GM13976 (cell line): ENCODE data around the gene ITGA11.

Source experiments
- DNase-seq: peaks from one replicate; pipeline ENCODE4 v3.0.0; 2012; ENCODE audit warnings: low spot score
- in situ Hi-C: fragments of 300-500 bp; cut with MboI; formaldehyde crosslinking; loops from one replicate; pipeline ENCODE4 v1.12.0; 2022; ENCODE audit warnings: low sequenced_read_pairs, mixed read lengths, inconsistent platforms; ENCODE audit not compliant: unreplicated experiment
- TF ChIP-seq, protein P1 (sequence below): IDR thresholded peaks from 2 replicates; pipeline ENCODE4 v1.5.1; 2012; ENCODE audit warnings: borderline replicate concordance, mild to moderate bottlenecking; ENCODE audit not compliant: insufficient read depth; ENCODE audit errors: extremely low read depth, missing control alignments, control extremely low read depth

Gene ITGA11

DNA sequence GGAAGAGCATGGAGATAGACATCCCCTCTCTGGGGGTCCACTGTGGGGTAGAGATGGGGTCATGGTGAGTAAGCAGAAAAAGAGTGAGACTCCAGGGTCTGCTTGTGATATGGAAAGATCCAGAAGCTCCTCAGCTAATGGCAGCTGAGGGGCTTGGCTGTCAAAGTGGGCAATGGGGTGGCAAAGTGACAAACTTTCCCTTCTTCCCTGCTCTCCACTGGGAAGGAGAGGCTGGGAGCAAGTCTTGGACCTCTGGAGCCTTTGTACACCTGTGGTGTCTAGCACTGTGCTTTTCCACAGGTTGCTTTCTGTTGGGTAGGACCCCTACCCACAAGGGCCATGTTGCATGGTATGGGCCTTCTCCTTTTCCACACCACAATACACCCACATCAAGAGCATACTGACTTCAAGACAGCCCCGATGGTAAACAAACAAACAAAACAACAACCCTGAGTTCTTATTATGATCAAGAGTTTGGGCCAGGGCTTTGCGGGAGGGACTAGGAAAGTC lies 3.5 kb downstream of the ITGA11 start:
- in situ Hi-C loops: no loop called here
- TF ChIP-seq, protein P1, sequence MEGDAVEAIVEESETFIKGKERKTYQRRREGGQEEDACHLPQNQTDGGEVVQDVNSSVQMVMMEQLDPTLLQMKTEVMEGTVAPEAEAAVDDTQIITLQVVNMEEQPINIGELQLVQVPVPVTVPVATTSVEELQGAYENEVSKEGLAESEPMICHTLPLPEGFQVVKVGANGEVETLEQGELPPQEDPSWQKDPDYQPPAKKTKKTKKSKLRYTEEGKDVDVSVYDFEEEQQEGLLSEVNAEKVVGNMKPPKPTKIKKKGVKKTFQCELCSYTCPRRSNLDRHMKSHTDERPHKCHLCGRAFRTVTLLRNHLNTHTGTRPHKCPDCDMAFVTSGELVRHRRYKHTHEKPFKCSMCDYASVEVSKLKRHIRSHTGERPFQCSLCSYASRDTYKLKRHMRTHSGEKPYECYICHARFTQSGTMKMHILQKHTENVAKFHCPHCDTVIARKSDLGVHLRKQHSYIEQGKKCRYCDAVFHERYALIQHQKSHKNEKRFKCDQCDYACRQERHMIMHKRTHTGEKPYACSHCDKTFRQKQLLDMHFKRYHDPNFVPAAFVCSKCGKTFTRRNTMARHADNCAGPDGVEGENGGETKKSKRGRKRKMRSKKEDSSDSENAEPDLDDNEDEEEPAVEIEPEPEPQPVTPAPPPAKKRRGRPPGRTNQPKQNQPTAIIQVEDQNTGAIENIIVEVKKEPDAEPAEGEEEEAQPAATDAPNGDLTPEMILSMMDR: no peak

DNA sequence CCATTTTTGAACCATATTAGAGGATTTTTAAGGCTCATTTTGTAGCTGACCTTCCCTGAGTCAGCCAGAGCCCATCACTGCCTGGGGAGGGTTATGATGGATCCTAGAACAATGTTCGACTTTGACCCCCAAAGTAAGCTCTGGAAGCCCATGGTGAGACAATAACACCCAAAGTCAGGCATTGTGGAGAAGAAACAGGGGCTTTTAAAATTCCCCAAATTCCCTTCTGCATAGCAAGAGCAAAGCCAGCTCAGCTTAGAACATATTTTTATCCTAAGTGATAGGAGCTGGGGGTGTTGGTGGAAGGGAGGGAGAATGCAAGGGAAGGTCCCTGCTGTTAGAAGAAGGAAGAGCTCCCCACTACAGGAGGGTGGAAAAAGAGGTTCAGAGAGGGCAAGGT lies 4.0 kb downstream of the ITGA11 start:
- TF ChIP-seq, protein P1: no peak
- DNase-seq: peak; percentile 6
- in situ Hi-C loops: no loop called here

More for the DNA sequence above, 3.5 kb downstream of the ITGA11 start:
- DNase-seq: peak; percentile 7

DNA sequence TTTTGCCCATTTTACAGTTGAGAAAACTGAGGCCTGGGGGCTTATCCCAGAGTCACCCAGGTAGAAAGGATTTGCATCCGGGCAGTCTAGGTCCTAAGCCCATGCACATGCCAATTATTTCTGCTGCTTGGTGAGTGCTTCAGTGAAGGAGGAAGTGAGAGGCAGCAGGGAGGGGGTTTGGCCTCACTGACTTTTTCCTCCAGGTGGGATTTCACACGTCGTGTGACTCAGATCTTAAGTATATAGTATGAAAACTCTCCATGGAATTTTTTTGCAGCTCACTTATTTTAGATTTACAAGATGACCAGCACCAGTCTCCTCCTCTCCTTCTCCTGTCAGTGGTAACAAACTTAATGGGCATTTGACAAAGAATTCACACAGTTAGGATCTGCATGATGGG lies 4.6 kb downstream of the ITGA11 start:
- in situ Hi-C loops: no loop called here
- TF ChIP-seq, protein P1: no peak
- peak; percentile 31 for DNase-seq

DNA sequence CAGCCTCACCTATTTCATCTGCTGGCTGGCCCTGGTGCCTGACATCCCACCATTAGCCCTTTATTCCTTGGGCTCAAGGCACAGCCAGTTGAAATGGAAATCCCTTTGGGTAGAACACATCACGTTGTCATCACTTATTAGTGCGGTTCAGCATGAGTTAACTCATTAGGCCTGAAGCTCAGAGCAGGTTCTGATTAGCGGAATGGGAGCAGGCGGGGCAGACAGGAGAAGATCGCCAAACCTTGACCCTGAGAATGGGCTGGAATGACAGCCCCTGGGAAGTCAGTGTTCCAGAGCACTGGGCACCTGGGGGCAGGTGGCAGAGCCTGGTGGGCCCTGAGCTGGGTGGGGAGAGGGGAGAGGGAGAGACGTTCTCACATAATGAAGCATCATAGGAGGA lies 5.8 kb downstream of the ITGA11 start:
- in situ Hi-C loops: no loop called here
- DNase-seq: peak; percentile 10
- TF ChIP-seq, protein P1: no peak

DNA sequence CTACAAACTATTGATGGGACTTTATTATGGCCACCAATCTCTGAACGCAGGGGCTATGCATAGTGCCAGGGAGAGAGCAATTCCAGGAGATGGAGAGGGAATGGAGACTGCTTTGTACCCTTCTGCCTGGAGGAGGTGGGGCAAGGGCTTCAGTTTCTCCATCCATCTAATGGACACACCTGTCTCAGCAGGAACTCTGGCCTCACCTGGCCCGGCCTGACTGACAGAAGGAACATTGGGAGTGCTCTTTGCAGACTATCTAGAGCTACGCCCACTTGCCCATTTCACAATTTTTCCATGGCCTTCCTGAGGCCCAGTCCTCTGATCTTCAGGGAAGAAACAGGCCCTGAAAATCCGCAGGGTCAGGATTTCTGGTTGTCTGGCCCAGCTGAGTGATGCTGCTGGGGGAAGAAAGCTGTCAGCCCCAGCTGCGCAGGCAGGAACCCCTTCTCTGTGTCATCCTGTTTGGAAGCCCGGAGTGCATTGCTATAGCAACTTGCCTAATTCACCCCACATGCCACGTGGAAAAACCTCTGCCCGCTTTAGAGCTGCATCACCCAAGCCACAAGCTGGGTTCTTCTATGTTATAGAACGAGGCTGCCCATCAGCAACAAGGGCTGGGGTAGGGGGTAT lies 6.4 kb downstream of the ITGA11 start:
- no peak for DNase-seq
- TF ChIP-seq, protein P1: no peak
- in situ Hi-C loops: no loop called here

DNA sequence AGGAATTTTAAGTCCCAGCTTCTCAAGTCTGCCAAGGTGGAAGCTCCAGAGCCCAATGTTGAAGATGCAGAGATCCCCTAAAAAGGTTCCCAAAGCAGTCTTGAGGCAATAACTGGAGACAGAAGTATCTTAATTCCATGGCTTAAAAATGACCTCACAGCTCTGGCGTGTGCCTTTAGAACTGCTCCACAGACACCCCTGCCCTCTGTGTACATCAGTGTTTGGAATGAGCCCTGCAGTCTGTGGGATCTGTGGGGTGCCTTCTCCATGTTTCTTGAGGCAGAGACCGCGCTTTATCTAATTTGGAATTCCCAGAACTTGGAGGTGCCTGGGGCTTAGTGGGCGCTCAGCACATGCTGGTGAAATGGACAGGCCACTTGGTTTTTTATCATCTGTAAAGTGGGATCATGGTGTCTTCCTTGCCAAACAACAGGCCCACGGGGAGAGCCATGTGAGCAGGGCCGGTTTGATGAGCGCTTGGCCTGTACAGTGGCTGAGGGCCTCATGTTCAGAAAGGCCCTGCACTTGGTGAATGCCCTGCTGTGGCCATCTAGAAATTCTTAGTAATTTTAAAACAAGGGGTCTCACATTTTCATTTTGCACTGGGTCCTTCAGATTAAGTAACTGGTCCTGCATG lies 7.1 kb downstream of the ITGA11 start:
- no peak for DNase-seq
- TF ChIP-seq, protein P1: no peak
- in situ Hi-C loops: no loop called here
